Right lung (tissue), 5 donors: ENCODE data around the gene ACLY. TPM values are rescaled to one million over a fixed set of nuclear protein-coding genes. Genes with fewer than 3 reads are reported as not detected.

Experiments used
- DNase-seq, 2 donors: peaks; one replicate each; pipeline ENCODE4 v3.0.0-alpha.2; 2013
- polyA plus RNA-seq, 5 donors: library from polyadenylated mRNA; unstranded; fragments of 120-200 nt; gene quantifications; one replicate each; pipeline versions ENCODE4 v1.2.1 to v1.2.3, GENCODE V29; 2013; ENCODE audit warnings: inconsistent platforms in 1 of 5, low replicate concordance in 1 of 5; ENCODE audit not compliant: insufficient read length in 5 of 5, insufficient read depth in 1 of 5

The ACLY gene
- polyA plus RNA-seq, 5 donors: 69.8 to 87.7 (median 72.1) TPM

DNA sequence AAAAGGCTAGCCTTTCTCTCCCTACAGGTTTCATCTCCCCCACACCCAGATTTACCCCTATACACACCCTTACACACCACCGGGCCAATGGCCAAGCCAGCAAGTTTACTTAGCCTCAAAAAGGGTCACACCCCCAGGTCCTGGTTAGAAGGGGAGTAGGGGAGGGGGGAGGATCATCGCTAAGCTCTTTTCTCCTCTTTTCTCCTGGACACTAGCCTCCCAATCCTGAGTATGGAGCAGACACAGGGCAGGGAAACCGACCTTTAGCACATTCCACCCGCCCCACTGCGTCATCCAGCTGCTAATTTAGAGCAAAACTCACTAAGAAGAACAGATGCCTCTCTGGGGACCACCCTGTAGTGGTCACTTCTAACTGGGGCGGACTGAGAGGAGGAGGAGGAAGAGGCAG is 4.4 kb downstream of the ACLY start:
- DNase-seq: no peak

DNA sequence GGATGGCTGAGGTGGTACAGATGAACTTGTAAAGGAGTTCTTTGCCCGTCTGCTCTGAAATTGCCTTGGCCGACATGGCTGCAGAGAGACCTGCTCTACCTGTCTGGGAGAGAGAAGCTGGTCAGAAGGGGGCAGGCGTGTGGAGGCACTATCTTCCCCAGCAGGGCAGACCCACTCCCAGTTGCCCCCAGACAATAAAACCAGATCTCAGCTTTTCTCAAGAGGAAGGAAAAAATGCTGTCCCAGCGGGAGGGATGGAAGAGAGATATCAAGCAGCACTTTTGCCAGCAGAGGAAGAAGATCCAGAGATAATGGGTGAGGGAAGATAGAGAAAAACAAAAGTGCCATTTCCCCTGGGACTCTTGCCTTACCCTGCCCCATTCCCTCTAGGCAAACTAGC is 5.0 kb downstream of the ACLY start:
- DNase-seq: no peak

DNA sequence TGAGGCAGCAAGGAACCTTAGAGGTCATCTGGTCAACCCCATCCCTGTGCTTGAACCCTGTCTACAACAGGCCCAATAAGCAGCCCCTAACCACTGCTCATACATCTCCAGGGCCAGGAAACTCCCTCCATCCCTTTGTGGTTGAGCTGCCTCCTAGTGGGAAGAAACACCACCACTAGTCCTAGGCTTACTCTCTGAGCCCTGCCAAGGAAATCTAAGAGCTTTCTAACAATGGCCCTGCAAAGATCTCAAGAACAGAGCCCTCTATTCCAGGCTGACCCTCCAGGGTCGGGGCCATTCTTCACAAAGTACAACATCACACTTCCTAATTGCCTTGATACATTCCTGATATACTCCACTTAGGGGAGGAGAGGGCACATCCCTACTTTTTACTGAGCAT is 5.8 kb downstream of the ACLY start:
- DNase-seq: no peak

DNA sequence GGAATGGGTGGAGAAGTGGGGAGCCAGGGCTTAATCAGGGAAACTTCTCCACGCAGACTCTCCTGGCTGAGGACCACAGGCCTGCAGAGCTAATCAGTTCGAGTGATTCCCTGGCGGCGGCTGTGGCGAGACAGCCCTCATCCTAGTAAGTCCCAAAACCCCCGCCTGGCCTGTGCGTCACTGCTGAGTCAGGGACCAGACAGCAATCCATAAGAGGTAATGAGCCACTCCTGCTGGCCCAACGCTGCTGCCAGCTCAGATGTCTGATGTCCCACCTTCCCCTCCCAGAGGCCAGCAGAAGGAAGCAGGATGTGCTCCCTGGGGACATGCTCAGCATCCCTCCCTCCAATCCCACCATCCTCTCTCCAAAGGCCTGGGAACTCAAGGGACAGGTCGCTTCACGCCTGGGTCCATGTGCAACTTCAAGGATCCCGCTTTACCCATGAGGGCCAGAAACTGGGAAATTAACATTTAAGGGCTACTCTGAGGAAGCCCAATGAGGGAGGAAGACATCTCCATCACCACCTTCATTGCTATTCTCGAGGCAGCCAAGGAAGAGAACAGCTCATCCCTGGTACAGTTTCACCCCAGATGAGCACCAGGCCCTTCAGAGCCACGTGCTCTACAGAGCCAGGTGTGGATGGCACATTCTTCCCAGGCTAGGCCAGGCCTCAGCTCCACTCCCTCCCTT is 7.9 kb downstream of the ACLY start:
- DNase-seq: no peak

DNA sequence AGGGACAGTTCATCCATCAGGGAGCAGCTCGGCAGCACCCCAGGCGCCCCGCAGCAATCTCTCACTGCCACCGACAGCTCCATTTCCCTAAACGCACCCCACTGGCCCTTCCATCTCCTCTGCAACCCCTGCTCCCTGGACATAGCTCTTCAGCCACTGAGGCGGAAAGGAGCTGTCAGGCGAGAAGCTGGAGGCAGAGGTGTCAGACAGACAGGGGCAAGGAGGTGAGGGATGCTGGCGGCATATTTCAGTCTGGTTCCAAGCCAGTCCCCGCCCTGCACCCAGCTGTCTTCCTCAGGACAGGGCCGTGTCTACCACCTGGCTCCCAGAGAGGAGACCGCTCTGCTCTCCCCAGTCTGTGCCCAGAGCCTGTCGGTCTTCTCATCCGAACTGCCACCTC is 9.7 kb downstream of the ACLY start:
- DNase-seq: no peak

DNA sequence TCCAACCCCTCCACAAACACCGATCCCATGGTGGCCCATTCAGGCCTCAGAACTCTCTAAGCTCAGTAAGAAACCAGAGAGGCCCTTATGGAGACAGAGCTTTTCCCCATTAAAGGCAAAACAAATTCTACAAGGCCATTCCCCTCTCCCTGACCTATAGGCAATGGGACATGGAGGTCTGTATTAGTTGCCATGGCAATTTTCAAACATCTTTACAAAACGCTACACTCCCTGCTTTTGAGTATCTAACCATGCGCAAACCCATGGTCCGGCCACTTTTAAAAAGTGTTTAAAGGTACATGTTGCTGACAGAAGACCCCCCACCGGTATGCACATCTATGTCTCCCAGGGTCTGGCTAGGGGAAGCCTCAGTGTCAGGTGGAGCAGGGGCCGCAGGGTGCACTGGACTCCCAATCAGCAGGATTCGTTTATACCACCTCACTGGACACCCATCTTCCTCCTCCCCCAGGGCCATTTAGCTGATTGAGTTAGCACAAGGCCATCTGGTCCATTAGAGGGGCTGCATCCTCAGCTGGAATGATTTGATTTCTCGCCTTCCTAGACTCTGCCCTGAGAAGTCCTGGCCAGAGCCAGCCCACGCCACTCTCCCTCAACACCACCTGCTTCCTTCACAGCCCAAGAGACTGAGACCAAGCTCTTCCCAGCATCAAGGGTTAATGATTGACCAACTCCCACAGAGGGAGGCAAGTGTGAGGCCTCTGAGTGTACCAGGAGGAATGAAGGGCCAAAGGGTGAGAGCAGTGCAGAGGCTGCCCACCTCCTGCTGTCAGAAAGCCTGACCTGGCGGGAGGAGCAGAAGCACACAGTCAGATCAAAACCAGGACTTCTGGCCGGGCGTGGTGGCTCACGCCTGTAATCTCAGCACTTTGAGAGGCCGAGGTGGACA is 10.9 kb downstream of the ACLY start:
- DNase-seq: no peak

DNA sequence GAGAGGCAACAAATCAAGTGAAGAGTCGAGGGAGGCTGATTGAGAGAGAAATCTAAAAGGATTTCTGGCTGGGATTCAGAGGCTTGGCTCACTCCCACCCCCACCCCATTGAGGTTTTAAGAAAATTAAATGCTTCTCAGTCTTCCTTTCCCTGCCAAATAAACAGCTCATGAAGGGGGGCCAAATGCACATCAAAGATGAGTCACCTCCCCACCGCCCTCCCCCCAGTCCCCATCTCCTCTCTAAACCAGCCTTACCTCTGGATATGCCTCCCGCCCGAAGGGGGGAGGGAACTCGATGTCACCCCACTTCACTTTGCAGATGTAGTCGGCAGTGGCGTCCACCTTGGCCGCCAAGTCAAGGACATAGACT is 11.6 kb downstream of the ACLY start:
- DNase-seq: no peak

DNA sequence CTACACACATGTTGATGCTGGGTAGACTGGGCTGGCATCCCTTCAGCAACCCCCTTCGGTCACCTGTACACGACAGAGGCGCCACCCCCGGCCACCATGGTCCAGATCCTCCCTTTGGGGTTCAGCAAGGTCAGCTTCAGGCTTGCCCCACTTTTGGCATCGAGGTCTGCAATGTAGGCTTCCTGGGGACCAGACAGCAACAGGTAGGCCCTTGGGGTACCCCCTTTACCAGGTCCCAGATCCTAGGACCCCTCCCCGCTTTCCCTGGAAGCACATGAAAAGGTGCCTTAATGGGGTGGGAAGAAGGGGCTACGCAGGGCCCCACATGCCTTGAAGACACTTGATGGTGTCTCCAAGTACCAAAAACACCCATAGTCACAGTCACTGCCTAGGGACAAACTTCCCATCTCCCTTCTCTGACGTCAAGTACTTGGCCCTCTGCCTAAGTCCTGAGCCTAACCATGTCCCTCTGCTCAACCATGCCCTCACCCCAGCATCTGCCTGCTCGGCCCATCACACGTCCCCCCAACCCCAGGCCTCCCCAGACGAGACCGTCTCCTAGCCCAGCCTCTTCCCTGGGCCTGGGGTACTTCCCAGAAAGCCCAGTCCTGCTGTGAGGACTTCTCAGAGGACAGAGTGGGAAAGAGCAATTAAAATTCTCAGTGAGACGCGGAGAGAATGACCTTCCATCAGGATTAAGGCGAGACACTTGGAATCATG is 12.1 kb downstream of the ACLY start:
- no peak for DNase-seq

DNA sequence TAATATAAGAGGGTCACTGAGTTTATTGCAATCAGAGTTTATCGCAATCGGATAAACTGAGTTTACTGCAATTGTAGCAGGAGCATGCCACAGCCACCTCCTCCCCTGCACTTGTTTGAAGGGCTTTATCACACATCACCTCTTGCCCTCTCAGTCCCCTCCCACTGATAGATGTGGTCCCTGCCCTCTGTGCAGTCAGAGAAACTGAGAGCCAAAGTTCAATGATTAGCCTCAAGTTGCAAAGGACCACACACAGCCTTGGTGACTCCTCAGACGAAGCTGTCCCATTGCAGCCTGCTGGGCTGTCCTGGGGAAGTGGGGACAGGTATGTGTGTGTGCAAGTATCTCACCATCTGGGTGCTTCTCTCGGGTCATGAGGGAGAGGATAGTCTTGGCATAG is 13.6 kb downstream of the ACLY start:
- no peak for DNase-seq

DNA sequence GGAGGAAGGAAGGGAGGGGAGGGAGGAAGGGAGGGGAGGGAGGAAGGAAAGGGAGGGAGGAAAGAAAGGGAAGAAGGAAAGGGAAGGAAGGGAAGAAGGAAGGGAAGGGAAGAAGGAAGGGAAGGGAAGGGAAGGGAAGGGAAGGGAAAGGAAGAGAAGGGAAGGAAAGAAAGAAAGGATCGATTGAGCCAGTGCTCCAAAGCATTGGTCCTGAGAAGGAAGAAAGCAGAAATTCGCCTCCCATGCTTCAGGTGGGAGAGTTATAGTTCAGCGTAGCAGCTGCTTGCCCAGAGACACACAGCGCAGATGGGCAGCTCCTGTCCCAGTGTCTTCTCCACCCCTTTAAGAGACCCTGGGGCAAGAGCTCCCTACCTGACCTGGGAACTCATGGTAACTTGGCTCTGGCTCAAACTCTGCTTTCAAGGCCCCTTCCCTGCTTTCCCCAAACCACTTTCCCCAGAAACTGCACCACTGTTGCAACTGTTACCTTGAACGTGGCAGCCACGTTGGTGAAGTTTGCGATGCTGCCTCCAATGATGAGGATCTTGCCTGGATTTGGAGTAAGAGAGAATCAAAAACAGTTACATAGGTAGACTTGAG is 14.4 kb downstream of the ACLY start:
- DNase-seq: no peak

DNA sequence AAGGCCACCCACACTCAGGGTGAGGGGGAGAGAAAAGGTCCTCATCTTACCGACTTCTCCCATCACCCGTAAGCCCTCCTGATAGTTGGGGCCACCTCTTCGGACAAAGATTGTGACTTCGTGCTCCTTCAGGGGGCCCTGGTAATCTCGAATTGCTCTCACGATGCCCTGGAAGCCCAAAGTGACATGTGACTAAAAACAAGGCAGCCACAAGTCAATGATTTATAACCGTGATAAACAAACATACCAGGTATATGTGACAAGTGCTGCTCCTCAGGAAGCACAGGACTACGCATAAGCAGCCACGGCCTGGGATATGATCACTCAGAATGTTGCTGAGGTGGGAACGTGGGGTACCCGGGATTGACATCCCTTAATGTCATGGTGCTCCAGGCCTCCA is 17.1 kb downstream of the ACLY start:
- DNase-seq: no peak

DNA sequence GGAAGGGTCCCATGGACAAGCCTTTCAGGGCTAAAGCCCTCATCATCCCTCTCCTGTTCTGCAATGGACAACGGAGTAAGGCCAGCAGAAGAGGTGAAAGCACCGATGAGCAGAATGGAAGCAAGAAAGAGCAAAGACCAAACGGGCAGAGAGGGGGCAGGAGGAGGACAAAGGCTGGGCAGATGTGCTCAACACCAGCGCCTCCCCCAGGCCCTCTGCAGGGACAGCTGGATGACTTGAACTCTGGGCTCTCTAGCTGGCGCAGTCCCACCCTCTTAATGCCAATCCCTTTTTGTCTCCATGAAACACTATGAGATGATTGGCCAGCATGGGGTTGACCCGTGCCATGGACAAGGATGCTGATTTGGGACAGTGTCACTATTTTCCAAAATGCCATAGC is 22.0 kb downstream of the ACLY start:
- no peak for DNase-seq

DNA sequence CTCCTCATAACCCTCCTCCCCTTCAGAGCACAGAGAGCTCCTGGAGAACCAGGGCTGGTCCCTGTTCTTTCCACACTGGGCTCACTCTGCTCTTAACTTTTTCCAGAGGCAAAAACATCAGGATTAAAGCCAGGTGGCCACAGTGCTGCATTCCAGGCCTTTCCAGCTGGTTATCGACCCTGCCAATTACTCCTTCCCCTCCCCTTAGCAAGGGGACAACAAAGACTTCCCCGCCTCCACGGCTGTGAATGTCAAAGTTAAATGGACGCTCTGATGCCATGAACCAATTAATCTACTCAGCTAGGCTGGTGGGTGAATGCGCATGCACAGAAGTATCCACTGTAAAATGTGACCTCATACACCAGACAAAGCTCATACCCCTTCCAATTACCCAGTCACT is 23.1 kb downstream of the ACLY start:
- DNase-seq: peak in 1 of 2 donors; percentile 23

DNA sequence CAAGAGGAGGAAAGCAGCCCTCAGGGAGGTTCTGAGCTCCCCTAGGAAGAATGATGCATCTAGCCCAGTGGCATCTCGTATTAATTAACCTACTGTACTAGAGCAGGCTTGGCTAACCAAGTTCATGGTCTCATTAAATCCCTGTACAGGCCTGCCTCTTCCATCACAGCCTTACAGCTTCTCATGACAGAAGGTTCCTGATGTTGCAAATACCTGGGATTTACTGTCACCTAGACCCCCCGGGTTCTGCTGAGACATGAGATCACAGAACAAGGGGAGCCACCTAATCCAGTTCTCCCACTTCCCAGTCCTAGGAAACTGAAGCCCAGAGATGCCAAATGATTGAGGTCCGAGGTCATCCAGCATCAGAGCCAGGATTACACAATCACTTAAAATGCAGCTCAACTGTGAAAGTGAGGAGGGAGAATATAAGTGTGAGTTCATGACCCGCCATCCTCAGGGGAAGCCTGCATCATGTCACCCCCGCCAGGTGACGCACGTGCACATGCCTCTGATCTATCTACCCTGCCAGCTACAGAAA is 23.9 kb downstream of the ACLY start:
- DNase-seq: no peak

DNA sequence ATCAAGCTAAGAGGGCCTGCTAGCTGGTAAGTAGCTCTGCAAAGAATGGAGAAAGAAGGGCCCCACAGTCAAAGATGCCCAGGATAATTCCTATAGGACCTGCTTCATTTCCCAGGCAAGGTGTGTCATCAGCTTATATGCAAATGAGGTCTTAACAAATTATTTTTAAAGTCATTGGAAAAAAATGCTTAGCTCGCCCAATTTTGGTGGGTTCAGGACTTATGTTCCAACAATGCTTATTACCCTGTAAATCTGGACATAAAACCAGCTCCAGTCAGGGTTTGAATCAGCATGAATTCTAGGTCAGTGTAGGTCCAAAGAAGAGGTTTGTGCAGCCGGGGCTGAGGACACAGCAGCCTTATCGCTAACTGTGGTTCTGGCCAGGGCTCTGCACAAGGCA is 25.4 kb downstream of the ACLY start:
- DNase-seq: no peak

DNA sequence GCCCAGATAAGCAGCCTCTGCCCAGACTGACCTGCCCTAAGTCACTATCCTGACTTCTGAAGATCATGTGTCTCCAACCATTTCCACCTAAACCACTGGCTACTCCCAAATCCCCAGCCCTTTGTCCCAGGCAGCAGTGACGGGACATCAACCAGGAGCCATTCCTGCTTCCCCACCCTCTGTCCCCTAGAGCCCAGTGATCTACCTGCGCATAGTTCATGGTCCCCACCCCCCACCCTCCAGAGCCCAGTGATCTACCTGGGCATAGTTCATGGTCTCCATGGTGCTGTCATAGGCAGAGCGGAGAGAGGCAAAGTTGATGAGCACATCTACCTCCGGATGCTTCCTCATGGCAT is 26.8 kb downstream of the ACLY start:
- DNase-seq: no peak

DNA sequence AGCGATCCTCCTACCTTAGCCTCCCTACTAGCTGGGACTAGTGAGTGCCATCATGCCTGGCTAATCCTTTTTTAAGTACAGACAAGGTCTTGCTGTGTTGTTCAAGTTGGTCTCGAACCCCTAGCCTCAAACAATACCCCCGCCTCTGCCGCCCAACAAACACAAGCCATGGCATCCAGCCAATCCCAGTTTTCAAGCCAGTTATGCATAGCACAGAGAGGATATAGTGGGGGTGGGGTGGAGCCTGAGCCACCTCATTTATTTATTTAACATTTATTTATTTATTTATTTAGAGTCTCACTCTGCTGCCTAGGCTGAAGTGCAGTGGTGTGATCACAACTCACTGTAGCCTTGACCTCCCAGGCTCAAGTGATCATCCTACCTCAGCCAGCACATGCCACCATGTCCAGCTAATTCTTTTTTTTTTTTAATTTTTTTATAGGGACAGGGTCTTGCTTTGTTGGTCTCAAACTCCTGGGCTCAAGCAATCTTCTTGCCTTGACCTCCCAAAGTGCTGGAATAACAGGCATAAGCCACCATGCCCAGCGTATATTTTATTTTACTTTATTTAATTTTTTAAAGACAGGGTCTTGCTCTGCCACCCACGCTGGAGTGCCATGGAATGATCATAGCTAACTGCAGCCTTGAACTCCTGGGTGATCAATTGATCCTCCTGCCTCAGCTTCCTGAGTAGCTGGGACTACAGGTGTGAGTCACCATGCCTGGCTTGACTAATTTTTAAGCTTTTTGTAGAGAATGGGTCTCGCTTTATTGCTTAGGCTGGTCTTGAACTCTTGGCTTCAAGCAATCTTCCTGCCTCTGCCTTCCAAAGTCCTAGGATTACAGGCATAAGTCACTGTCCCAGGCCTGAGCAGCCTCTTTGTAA is 27.4 kb downstream of the ACLY start:
- no peak for DNase-seq

DNA sequence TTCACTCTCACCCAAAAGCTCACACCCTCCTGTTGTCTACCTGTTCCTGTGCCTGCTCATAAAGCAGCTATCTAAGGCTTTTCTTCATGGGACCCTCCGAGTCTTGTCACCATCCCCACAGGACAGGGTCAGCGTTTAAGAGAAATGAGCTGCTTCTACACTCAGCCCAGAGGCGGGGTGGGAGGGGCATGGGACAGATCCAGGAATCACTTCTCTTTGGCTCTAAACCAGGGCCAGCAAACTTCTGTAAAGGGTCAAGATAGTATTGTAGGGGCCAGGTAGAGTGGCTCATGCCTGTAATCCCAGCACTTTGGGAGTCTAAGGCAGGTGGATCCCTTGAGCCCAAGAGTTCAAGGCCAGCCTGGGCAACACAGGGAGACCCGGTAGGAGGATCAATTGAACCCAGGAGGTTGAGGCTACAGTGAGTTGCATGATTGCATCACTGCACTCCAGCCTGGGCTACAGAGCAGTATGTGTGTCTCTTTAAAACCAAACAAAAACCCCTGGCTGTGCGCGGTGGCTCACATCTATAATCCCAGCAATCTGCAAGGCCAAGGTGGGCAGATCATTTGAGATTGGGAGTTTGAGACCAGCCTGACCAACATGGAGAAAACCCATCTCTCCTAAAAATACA is 30.3 kb downstream of the ACLY start:
- DNase-seq: no peak

DNA sequence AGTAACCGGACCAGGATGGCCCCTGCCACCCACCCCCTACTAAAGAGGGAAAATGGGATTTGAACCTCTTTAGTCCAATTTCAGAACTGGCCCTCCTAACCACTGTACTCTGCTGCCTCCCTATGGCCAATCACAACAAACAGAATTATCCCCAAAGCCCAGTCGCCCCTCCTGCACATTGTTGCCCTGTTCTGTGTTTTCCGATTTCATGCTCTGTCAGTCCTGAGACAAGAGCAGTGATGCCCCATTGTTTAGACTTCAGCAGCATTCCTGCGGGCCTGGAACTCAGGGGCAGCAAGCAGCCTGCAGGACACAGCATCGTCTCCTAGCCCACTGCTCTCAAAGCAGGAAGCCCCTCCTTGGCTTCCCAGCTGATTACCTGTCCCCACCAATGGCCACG is 33.0 kb downstream of the ACLY start:
- DNase-seq: no peak

DNA sequence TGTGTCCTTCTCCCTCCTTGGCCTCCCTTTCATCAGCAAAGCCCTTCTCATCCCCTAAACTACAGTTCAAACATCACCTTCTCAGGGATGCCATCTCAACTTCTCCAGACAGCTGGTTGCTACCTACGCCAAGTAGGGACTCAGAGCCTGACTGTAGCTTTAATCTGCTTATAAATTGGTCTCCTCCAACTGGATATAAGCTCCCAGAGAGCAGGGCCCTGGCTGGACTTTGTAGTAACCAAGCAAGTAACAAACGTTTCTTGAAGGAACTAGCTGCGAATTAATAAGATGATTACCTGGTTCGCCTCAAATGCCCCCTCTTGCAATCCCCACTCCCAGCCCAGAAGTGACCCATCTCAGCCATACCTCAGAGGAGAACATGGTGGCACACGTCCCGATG is 36.0 kb downstream of the ACLY start:
- DNase-seq: no peak

DNA sequence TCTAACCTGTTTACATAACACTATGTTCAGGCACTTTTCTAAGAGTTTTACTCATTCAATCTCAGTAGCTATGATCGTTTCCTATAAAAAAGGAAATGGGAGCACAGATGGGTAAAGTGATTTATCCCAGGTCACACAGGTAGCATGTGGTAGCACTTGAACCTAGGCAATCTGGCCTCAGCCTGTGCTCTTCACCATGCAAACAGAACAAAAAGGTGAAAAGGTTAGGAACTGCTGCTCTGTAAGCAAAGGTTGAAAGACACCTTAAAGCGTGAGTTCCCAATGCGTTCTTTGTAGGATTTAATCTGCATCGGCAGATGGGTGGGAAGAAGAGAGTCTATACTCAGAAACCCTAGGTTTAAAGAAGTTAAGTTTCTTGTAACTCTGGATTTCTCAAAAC is 38.6 kb downstream of the ACLY start:
- DNase-seq: no peak
